ENCODE measurements around the gene SLC44A5.

DNA sequence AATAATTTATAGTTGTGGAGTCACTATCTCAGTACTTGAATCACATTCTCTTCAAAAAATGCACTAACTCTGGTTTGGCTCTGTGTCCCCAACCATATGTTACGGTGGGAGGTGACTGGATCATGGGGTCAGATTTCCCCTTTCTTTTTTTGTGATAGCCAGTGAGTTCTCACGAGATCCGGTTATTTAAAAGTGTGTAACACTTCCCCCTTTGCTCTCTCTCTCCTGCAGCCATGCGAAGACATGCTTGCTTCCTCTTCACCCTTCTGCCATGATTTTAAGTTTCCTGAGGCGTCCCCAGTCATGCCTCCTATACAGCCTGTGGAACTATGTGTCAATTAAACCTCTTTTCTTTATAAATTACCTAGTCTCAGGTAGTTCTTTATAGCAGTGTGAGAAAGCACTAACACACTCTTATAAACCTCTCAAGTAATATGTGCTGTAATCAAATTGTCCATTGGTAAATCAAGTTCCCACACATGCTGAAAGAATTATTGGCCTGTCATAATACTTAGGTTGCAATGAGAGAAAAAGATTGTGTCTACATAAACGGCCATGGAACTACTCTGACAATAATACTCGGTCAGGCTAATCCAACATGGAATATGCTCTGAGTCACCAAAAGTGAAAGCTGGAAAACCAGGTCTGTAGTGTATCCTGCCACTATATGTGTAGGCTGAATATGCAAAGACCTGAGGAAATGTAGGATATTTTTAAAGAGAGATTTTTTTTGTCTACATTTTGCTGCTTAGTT is 107.5 kb downstream of the SLC44A5 start:
- TF ChIP-seq, protein P1, sequence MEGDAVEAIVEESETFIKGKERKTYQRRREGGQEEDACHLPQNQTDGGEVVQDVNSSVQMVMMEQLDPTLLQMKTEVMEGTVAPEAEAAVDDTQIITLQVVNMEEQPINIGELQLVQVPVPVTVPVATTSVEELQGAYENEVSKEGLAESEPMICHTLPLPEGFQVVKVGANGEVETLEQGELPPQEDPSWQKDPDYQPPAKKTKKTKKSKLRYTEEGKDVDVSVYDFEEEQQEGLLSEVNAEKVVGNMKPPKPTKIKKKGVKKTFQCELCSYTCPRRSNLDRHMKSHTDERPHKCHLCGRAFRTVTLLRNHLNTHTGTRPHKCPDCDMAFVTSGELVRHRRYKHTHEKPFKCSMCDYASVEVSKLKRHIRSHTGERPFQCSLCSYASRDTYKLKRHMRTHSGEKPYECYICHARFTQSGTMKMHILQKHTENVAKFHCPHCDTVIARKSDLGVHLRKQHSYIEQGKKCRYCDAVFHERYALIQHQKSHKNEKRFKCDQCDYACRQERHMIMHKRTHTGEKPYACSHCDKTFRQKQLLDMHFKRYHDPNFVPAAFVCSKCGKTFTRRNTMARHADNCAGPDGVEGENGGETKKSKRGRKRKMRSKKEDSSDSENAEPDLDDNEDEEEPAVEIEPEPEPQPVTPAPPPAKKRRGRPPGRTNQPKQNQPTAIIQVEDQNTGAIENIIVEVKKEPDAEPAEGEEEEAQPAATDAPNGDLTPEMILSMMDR (IDR thresholded peaks at IDR 0.05), result no peak
- TF ChIP-seq EZH2 (IDR thresholded peaks at IDR 0.05; ENCODE audit: borderline replicate concordance, insufficient read depth, low read depth, low read length, poor library complexity, severe bottlenecking), result no peak
